H1 (cell line): ENCODE data around the gene UNC50. TPM values are rescaled to one million over a fixed set of nuclear protein-coding genes. Genes with fewer than 3 reads are reported as not detected.

ENCODE experiments used
- CTCF ChIA-PET: fragments of 300-600 bp; sonication (Branson Sonifier 250); formaldehyde crosslinking; loops from one replicate; lab custom pipeline; 2021; ENCODE audit not compliant: partially characterized antibody; lab: Charles Lee
- POLR2A ChIA-PET: fragments of 300-600 bp; sonication (Branson Sonifier 250); formaldehyde crosslinking; loops from one replicate; lab custom pipeline; 2021; ENCODE audit warnings: inconsistent platforms; ENCODE audit not compliant: partially characterized antibody; lab: Charles Lee
- DNase-seq, 2 experiments: peaks; one replicate each; pipeline versions ENCODE4 v3.0.0 to v3.0.0-alpha.2; 2010 to 2022; ENCODE audit warnings: low spot score in 2 of 2, low read depth in 1 of 2, mixed read lengths in 1 of 2
- FAIRE-seq: peaks from 2 replicates; lab custom pipeline; 2011; peaks lifted over from hg19 to GRCh38; lab: Jason Lieb, UNC
- H2AFZ ChIP-seq: 2 replicates; pipeline ENCODE4 v1.8.1; 2012; ENCODE audit warnings: low read length, inconsistent platforms
- H2AK5ac ChIP-seq: 2 replicates; pipeline ENCODE4 v1.6.1; 2013; ENCODE audit warnings: low read depth, low read length
- H2BK120ac ChIP-seq: replicated peaks from 2 replicates; pipeline ENCODE3; 2013; ENCODE audit warnings: low read depth, low read length, inconsistent platforms
- H2BK12ac ChIP-seq: 2 replicates; pipeline ENCODE4 v1.6.1; 2013; ENCODE audit warnings: low read depth, low read length
- H2BK15ac ChIP-seq: 2 replicates; pipeline ENCODE4 v1.6.1; 2013; ENCODE audit warnings: low read length
- H2BK20ac ChIP-seq: 2 replicates; pipeline ENCODE4 v1.6.1; 2013; ENCODE audit warnings: low read length
- H2BK5ac ChIP-seq: 2 replicates; pipeline ENCODE4 v1.6.1; 2013; ENCODE audit warnings: low read depth, low read length
- H3K14ac ChIP-seq: 2 replicates; pipeline ENCODE4 v1.6.1; 2013; ENCODE audit warnings: inconsistent platforms; ENCODE audit not compliant: insufficient read length
- H3K18ac ChIP-seq: 2 replicates; pipeline ENCODE4 v1.6.1; 2013; ENCODE audit warnings: low read length; ENCODE audit errors: extremely low read depth
- H3K23ac ChIP-seq: 2 replicates; pipeline ENCODE4 v1.6.1; 2013; ENCODE audit warnings: inconsistent platforms; ENCODE audit not compliant: insufficient read length
- H3K23me2 ChIP-seq: 2 replicates; pipeline ENCODE4 v1.6.1; 2013; ENCODE audit warnings: low read depth, low read length
- H3K27ac ChIP-seq: 2 replicates; pipeline ENCODE4 v1.6.1; 2011; ENCODE audit warnings: low read depth, low read length, inconsistent platforms
- H3K27me3 ChIP-seq, 4 experiments: replicated peaks in 1 of 4; 1 replicate in 1 of 4; 2 replicates in 3 of 4; pipeline versions ENCODE4 v1.6.1 to v1.8.1; 2011 to 2013; ENCODE audit warnings: low read length in 3 of 4, mild to moderate bottlenecking in 3 of 4, inconsistent platforms in 2 of 4, mixed read lengths in 2 of 4, moderate library complexity in 1 of 4; ENCODE audit not compliant: control insufficient read depth in 3 of 4, insufficient read depth in 3 of 4; ENCODE audit errors: extremely low read depth in 1 of 4
- H3K36me3 ChIP-seq, 4 experiments: 2 replicates each; pipeline versions ENCODE4 v1.6.1 to v1.8.1; 2011 to 2013; ENCODE audit warnings: mild to moderate bottlenecking in 4 of 4, low read length in 3 of 4, moderate library complexity in 2 of 4, control low read depth in 1 of 4, inconsistent platforms in 1 of 4; ENCODE audit not compliant: insufficient read depth in 4 of 4, control insufficient read depth in 2 of 4
- H3K4ac ChIP-seq: replicated peaks from 2 replicates; pipeline ENCODE3; 2013; ENCODE audit warnings: low read length, low read depth, mixed read lengths, inconsistent platforms; ENCODE audit not compliant: insufficient read length
- H3K4me1 ChIP-seq, 4 experiments: replicated peaks in 1 of 4; 1 replicate in 1 of 4; 2 replicates in 3 of 4; pipeline versions ENCODE4 v1.6.1 to v1.8.1; 2011 to 2013; ENCODE audit warnings: low read length in 3 of 4, inconsistent platforms in 2 of 4, mixed read lengths in 1 of 4; ENCODE audit not compliant: insufficient read depth in 4 of 4, control insufficient read depth in 3 of 4
- H3K4me2 ChIP-seq, 2 experiments: 2 replicates each; pipeline versions ENCODE4 v1.6.1 to v1.8.1; 2011 to 2013; ENCODE audit warnings: low read depth in 2 of 2, low read length in 2 of 2, control low read depth in 1 of 2, inconsistent platforms in 1 of 2, mild to moderate bottlenecking in 1 of 2; ENCODE audit not compliant: insufficient read depth in 1 of 2
- H3K4me3 ChIP-seq, 4 experiments: fragments of 200-600, 300-600 bp in 1 of 4; sonication (generic), shearing (Covaris generic), sonication (Bioruptor Twin) in 1 of 4; 2 replicates each; pipeline versions ENCODE4 v1.5.1 to v1.8.1; 2011 to 2016; ENCODE audit warnings: low read length in 4 of 4, low read depth in 3 of 4, control low read depth in 2 of 4, inconsistent platforms in 2 of 4, mild to moderate bottlenecking in 2 of 4, mixed read lengths in 1 of 4, moderate library complexity in 1 of 4; ENCODE audit not compliant: insufficient read depth in 2 of 4; ENCODE audit errors: extremely low read depth in 1 of 4
- H3K56ac ChIP-seq: replicated peaks from 2 replicates; pipeline ENCODE3; 2013; ENCODE audit warnings: low read depth, mild to moderate bottlenecking, mixed read lengths, low read length, inconsistent platforms; ENCODE audit not compliant: insufficient read length
- H3K79me1 ChIP-seq: 2 replicates; pipeline ENCODE4 v1.6.1; 2013; ENCODE audit warnings: low read depth, low read length, control low read depth
- H3K79me2 ChIP-seq, 2 experiments: 2 replicates each; pipeline versions ENCODE4 v1.6.1 to v1.8.1; 2012 to 2013; ENCODE audit warnings: low read length in 2 of 2, mild to moderate bottlenecking in 2 of 2, inconsistent platforms in 1 of 2; ENCODE audit not compliant: insufficient read depth in 2 of 2, control insufficient read depth in 1 of 2
- H3K9ac ChIP-seq, 4 experiments: replicated peaks in 1 of 4; 1 replicate in 1 of 4; 2 replicates in 3 of 4; pipeline versions ENCODE4 v1.6.1 to v1.8.1; 2011 to 2013; ENCODE audit warnings: low read depth in 3 of 4, low read length in 3 of 4, control low read depth in 2 of 4, mild to moderate bottlenecking in 2 of 4, moderate library complexity in 2 of 4, inconsistent platforms in 1 of 4; ENCODE audit errors: extremely low read depth in 1 of 4
- H3K9me3 ChIP-seq, 2 experiments: 2 replicates each; pipeline versions ENCODE4 v1.6.1 to v1.8.1; 2012 to 2013; ENCODE audit warnings: mild to moderate bottlenecking in 2 of 2, moderate library complexity in 2 of 2, control low read depth in 1 of 2, inconsistent platforms in 1 of 2, low read depth in 1 of 2, low read length in 1 of 2, mixed read lengths in 1 of 2; ENCODE audit not compliant: insufficient read depth in 2 of 2
- H4K20me1 ChIP-seq, 2 experiments: replicated peaks in 1 of 2; 2 replicates each; pipeline versions ENCODE3 to v1.8.1; 2011 to 2013; ENCODE audit warnings: inconsistent platforms in 2 of 2, low read length in 2 of 2, mild to moderate bottlenecking in 1 of 2; ENCODE audit not compliant: insufficient read depth in 2 of 2, control insufficient read depth in 1 of 2
- H4K5ac ChIP-seq: 2 replicates; pipeline ENCODE4 v1.6.1; 2013; ENCODE audit warnings: low read length, low read depth, mixed read lengths, inconsistent platforms; ENCODE audit not compliant: insufficient read length
- H4K8ac ChIP-seq: 2 replicates; pipeline ENCODE4 v1.8.0; 2013; ENCODE audit warnings: mild to moderate bottlenecking, moderate library complexity, low read length, inconsistent platforms; ENCODE audit not compliant: insufficient read depth; ENCODE audit errors: extremely low read depth
- H4K91ac ChIP-seq: replicated peaks from 2 replicates; pipeline ENCODE3; 2013; ENCODE audit warnings: low read length, mixed read lengths, inconsistent platforms; ENCODE audit not compliant: insufficient read length
- ATF2 ChIP-seq: IDR thresholded peaks from 2 replicates; pipeline ENCODE4 v1.6.1; 2012; ENCODE audit warnings: low read length, inconsistent platforms
- BACH1 ChIP-seq: IDR thresholded peaks from 2 replicates; pipeline ENCODE4 v1.6.1; 2012; ENCODE audit warnings: low read length, improper control_type of control experiment
- CEBPB ChIP-seq: IDR thresholded peaks from 2 replicates; pipeline ENCODE4 v1.6.1; 2012; ENCODE audit warnings: low read depth, low read length
- CREB1 ChIP-seq: IDR thresholded peaks from 2 replicates; pipeline ENCODE4 v1.6.1; 2012; ENCODE audit warnings: inconsistent platforms
- EZH2 ChIP-seq: fragments of 200-600 bp; sonication (generic); IDR thresholded peaks from 2 replicates; pipeline ENCODE4 v1.7.1; 2012; ENCODE audit warnings: low read depth, mild to moderate bottlenecking, moderate library complexity, low read length, inconsistent platforms; ENCODE audit not compliant: severe bottlenecking
- JUN ChIP-seq: IDR thresholded peaks from 2 replicates; pipeline ENCODE4 v1.6.1; 2011; ENCODE audit warnings: low read depth, mild to moderate bottlenecking, improper control_type of control experiment, low read length
- NANOG ChIP-seq: IDR thresholded peaks from 2 replicates; pipeline ENCODE4 v1.6.1; 2011; ENCODE audit warnings: low read length, low read depth, mild to moderate bottlenecking, inconsistent platforms; ENCODE audit not compliant: insufficient read depth, poor library complexity, severe bottlenecking
- POU5F1 ChIP-seq: IDR thresholded peaks from 2 replicates; pipeline ENCODE4 v1.6.1; 2011; ENCODE audit warnings: low read depth, mild to moderate bottlenecking, low read length, moderate library complexity
- RAD21 ChIP-seq, 2 experiments: IDR thresholded peaks in 1 of 2; conservative IDR thresholded peaks in 1 of 2; 2 replicates each; pipeline ENCODE4 v1.6.1; 2011; ENCODE audit warnings: low read depth in 2 of 2, low read length in 2 of 2, improper control_type of control experiment in 1 of 2, inconsistent platforms in 1 of 2, mild to moderate bottlenecking in 1 of 2, moderate library complexity in 1 of 2
- SIN3A ChIP-seq, 2 experiments: IDR thresholded peaks in 1 of 2; conservative IDR thresholded peaks in 1 of 2; 2 replicates each; pipeline ENCODE4 v1.6.1; 2011 to 2012; ENCODE audit warnings: low read length in 2 of 2, improper control_type of control experiment in 1 of 2, low read depth in 1 of 2, mild to moderate bottlenecking in 1 of 2
- SUZ12 ChIP-seq: fragments of 200-600 bp; sonication (generic); IDR thresholded peaks from 2 replicates; pipeline ENCODE4 v1.6.1; 2012; ENCODE audit warnings: mild to moderate bottlenecking, inconsistent platforms, low read length, moderate library complexity, mixed read lengths
- TBP ChIP-seq: IDR thresholded peaks from 2 replicates; pipeline ENCODE4 v1.6.1; 2011; ENCODE audit warnings: low read depth, low read length, improper control_type of control experiment
- WGBS, 2 experiments: shearing (Covaris generic) in 1 of 2; methylation state at CpG; one replicate each; pipeline versions ENCODE4 v1.1.6 to v1.1.7; 2013 to 2015; ENCODE audit warnings: low lambda C conversion rate in 2 of 2, mixed read lengths in 2 of 2, inconsistent platforms in 1 of 2, low coverage in 1 of 2, missing lambda C conversion rate in 1 of 2; ENCODE audit not compliant: insufficient replicate concordance in 2 of 2, insufficient coverage in 1 of 2, insufficient read length in 1 of 2; ENCODE audit errors: extremely low coverage in 1 of 2, missing lambda C conversion rate in 1 of 2; 5-methylcytosine and 5-hydroxymethylcytosine counted together
- polyA plus RNA-seq, 7 experiments: library from polyadenylated mRNA; depleted of rRNA in 3 of 7; stranded (reverse) in 5 of 7; unstranded in 2 of 7; fragments of >200 nt in 5 of 7; fragments of 200-250 nt in 2 of 7; gene quantifications; 1 replicate in 5 of 7; 2 replicates in 1 of 7; 4 replicates in 1 of 7; pipeline versions ENCODE4 v1.2.1 to v1.2.3, GENCODE V29; 2011 to 2013; ENCODE audit warnings: missing spikeins in 2 of 7, mixed read lengths in 2 of 7
- total RNA-seq: library from RNA; stranded (reverse); fragmentation: NEBNext Ultra II Directional; extraction: Animal tissue kit (Norgen Biotek cat#: 25700); gene quantifications from 2 replicates; pipeline ENCODE4 v1.2.1, GENCODE V29; 2021

UNC50 gene
- total and polyA plus RNA-seq, 2 of the 8 experiments (the other 6 are each of a cell fraction or from before 2014, with no cell fraction given): 33.4 to 58.5 TPM

DNA sequence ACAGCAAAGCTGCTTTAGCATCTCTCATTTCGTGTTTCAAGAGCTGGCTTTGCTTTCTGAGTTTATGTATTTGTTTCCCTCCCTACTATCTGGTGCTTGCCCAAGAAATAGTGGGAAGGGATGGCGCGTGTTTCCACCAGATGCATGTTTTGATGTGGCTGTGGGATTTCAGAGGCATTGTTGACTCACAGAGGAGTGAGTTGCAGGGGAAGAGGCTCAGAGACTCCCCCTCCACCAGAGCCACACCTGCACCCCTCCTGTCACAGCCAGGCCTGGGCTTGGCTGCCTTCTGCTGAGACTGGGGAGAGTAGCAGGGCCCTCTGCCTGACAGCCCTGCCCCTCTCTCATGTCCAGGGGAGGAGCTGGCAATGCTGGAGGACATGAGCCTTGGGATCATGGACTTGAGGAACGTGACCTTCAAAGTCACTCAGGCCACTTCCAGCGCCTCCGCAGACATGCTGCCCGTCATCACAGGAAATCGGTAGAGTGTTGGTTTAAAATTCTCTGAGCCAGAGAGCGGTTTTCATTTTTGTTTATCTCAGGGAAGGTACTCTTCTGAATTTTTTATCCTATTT lies 43.0 kb upstream of the UNC50 start:
- H3K4me1 ChIP-seq: no peaks in the 10 kb centered on the region
- H3K18ac ChIP-seq: no peak overlapping the region
- H3K4ac ChIP-seq: no peak overlapping the region
- no peaks in the 10 kb centered on the region for H3K27me3 ChIP-seq
- POLR2A ChIA-PET: no interaction called here
- H4K8ac ChIP-seq: no peak overlapping the region
- H3K4me3 ChIP-seq: no peak overlapping the region
- H4K5ac ChIP-seq: no peak overlapping the region
- no peaks in the 10 kb centered on the region for H3K23me2 ChIP-seq
- 90% methylated on average over 9 of the region's 9 CpGs; no CpG with 5 or more reads in 1 of the 2 experiments for WGBS, 2 experiments
- H2BK120ac ChIP-seq: no peak overlapping the region
- no peak overlapping the region for H3K56ac ChIP-seq
- CTCF ChIA-PET: no interaction called here
- H3K36me3 ChIP-seq: peaks cover 9 to 46% (median 28%) of the 10 kb centered on the region in 4 experiments; a peak in 7 of 8 replicates
- no peak overlapping the region for H2AK5ac ChIP-seq
- no peak overlapping the region for H2BK20ac ChIP-seq
- no peaks in the 10 kb centered on the region for H3K79me2 ChIP-seq
- H4K20me1 ChIP-seq: peaks cover 0 to 3% of the 10 kb centered on the region in 2 experiments
- H3K14ac ChIP-seq: no peak overlapping the region
- FAIRE-seq (no peak), DNase-seq (no peak)
- no peak overlapping the region for H2BK5ac ChIP-seq
- no peak overlapping the region for H3K27ac ChIP-seq
- H3K9ac ChIP-seq: no peak overlapping the region
- H4K91ac ChIP-seq: no peak overlapping the region
- H2BK12ac ChIP-seq: no peak overlapping the region
- H3K79me1 ChIP-seq: no peaks in the 10 kb centered on the region
- H3K4me2 ChIP-seq: no peak overlapping the region
- no peak overlapping the region for H2BK15ac ChIP-seq
- no peak overlapping the region for H2AFZ ChIP-seq
- H3K9me3 ChIP-seq: no peaks in the 10 kb centered on the region
- no peak overlapping the region for H3K23ac ChIP-seq
- TF ChIP-seq SIN3A (conservative IDR thresholded peaks at IDR 0.05 in 1 of 2, IDR thresholded peaks at IDR 0.05 in 1 of 2; ENCODE audit: low read depth in 1 of 2, low read length in 2 of 2): no peak
- no peak for TF ChIP-seq CEBPB
- no peak for TF ChIP-seq NANOG
- TF ChIP-seq TBP: no peak
- TF ChIP-seq POU5F1: no peak
- TF ChIP-seq BACH1: no peak
- no peak for TF ChIP-seq SUZ12
- TF ChIP-seq JUN: no peak
- TF ChIP-seq RAD21 (IDR thresholded peaks at IDR 0.05 in 1 of 2, conservative IDR thresholded peaks at IDR 0.05 in 1 of 2; ENCODE audit: low read depth in 2 of 2, low read length in 2 of 2): no peak
- no peak for TF ChIP-seq ATF2
- no peak for TF ChIP-seq CREB1
- no peak for TF ChIP-seq EZH2
